Measurements from ENCODE around the gene CD34. TPM values are rescaled to one million over a fixed set of nuclear protein-coding genes. Genes with fewer than 3 reads are reported as not detected.
"Not testable (repeated sequence)": the region's sequence is repeated elsewhere in the genome, so short reads cannot be mapped to it uniquely, and the experiment has no call there.

CD34 gene
- total RNA-seq, 1 donor from 2014 or later, result 1.2 TPM

DNA sequence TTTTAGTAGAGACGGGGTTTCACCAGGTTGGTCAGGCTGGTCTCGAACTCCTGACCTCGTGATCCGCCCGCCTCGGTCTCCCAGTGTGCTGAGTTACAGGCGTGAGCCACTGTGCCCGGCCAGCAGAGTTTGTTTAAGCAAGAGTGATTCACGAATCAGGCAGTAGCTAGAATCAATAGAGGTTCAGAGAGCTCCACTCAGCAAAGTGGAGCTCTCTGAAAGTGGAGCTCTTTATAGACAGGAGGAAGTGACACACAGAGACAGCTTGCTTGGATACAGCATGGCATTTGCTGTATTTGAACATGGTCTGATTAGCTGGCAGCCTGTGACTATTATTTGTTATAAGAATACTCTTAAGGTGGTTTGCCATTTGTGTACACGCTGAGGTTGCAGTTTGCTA, 27.1 kb upstream of the CD34 start:
- Mint-ChIP-seq H3K36me3 (no peaks in the 10 kb centered on the region), H3K4me3 (no peak overlapping the region), H3K27me3 (ENCODE audit: low read depth) (peaks cover 42% of the 10 kb centered on the region), H3K27ac (no peak overlapping the region), H3K4me1 (no peaks in the 10 kb centered on the region), H3K9me3 (peaks cover 11% of the 10 kb centered on the region)
- DNase-seq (ENCODE audit: low spot score in 2 of 2, unreplicated experiment in 2 of 2), result no peak
- TF ChIP-seq, protein P1, sequence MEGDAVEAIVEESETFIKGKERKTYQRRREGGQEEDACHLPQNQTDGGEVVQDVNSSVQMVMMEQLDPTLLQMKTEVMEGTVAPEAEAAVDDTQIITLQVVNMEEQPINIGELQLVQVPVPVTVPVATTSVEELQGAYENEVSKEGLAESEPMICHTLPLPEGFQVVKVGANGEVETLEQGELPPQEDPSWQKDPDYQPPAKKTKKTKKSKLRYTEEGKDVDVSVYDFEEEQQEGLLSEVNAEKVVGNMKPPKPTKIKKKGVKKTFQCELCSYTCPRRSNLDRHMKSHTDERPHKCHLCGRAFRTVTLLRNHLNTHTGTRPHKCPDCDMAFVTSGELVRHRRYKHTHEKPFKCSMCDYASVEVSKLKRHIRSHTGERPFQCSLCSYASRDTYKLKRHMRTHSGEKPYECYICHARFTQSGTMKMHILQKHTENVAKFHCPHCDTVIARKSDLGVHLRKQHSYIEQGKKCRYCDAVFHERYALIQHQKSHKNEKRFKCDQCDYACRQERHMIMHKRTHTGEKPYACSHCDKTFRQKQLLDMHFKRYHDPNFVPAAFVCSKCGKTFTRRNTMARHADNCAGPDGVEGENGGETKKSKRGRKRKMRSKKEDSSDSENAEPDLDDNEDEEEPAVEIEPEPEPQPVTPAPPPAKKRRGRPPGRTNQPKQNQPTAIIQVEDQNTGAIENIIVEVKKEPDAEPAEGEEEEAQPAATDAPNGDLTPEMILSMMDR (IDR thresholded peaks at IDR 0.05; ENCODE audit: unreplicated experiment), result no peak

DNA sequence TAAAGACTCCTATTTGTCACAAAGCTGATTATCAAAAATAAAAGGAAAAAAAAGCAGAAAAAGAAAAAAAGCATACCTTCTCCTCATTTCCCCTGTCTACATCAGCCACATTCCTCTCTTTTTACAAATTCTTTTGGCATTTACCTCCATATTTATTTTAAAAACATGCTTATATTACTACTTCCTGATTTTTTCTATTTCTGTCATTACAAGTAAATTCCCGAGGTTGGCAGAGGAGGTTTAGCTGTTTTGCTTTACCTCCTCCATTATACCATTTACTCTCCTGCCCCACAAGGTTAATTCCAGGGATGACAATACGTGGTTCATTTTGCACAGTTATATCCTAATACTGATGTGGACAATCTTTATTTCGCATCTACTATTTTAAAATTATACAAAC, 26.3 kb upstream of the CD34 start:
- DNase-seq (ENCODE audit: low spot score in 2 of 2, unreplicated experiment in 2 of 2), result no peak
- peaks cover 39% of the 10 kb centered on the region for H3K27me3 Mint-ChIP-seq (ENCODE audit: low read depth)
- peaks cover 11% of the 10 kb centered on the region for H3K9me3 Mint-ChIP-seq
- H3K27ac Mint-ChIP-seq, result no peak overlapping the region
- H3K4me1 Mint-ChIP-seq, result no peaks in the 10 kb centered on the region
- no peaks in the 10 kb centered on the region for H3K36me3 Mint-ChIP-seq
- TF ChIP-seq, protein P1 (IDR thresholded peaks at IDR 0.05; ENCODE audit: unreplicated experiment), result no peak
- H3K4me3 Mint-ChIP-seq, result no peak overlapping the region

DNA sequence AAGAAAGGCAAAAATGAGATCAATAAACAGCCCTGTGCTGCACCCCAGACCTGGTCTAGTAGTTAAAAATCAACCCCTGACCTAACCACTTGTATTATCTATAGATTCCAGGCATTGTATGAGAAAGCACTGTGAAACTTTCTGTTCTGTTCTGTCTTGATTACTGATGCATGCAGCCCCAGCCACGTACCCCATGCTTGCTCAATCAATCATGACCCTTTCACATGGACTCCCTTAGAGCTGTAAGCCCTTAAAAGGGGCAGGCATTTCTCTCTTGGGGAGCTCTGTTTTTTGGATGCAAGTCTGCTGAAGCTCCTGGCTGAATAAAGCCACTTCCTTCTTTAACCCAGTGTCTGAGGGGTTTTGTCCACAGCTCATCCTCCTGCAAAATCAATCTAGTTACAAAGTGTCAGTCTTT, 24.2 kb upstream of the CD34 start:
- H3K4me3 Mint-ChIP-seq, result no peak overlapping the region
- TF ChIP-seq, protein P1 (IDR thresholded peaks at IDR 0.05; ENCODE audit: unreplicated experiment), result no peak
- no peak for DNase-seq (ENCODE audit: low spot score in 2 of 2, unreplicated experiment in 2 of 2)
- H3K9me3 Mint-ChIP-seq, result peaks cover 24% of the 10 kb centered on the region
- no peaks in the 10 kb centered on the region for H3K4me1 Mint-ChIP-seq
- no peak overlapping the region for H3K27ac Mint-ChIP-seq
- peaks cover 38% of the 10 kb centered on the region for H3K27me3 Mint-ChIP-seq (ENCODE audit: low read depth)
- no peaks in the 10 kb centered on the region for H3K36me3 Mint-ChIP-seq

DNA sequence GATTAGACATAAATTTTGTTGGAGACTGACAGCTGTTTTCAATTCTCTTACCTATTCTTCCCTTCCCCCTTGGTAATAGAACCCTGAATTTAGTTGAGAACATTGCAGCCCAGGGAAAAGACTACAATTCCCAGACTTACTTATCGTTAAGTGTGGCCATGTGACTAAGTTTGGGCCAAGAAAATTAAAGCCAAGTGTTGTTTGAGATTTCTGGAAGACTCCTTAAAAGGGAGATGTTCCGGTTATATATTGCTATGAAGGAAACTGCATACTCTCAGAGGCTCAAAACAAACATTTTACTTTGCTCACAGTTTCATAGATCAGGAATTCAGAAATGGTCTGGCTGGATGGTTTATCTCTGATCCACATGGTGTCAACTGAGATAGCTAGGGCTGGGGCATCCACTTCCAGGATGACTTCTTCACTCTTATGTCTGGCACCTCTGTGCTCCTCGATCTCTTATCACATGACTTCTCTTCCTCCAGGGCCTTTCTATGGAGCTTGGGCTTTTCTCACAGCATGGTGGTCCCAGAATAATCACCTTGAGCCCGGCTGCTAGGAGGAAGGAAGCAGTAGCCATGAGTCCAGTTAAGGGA, 22.4 kb upstream of the CD34 start:
- Mint-ChIP-seq H3K4me1 (no peaks in the 10 kb centered on the region), H3K27me3 (ENCODE audit: low read depth) (peaks cover 28% of the 10 kb centered on the region), H3K36me3 (no peaks in the 10 kb centered on the region), H3K9me3 (peaks cover 28% of the 10 kb centered on the region), H3K4me3 (no peak overlapping the region), H3K27ac (no peak overlapping the region)
- TF ChIP-seq, protein P1 (IDR thresholded peaks at IDR 0.05; ENCODE audit: unreplicated experiment), result no peak
- DNase-seq (ENCODE audit: low spot score in 2 of 2, unreplicated experiment in 2 of 2), result no peak

DNA sequence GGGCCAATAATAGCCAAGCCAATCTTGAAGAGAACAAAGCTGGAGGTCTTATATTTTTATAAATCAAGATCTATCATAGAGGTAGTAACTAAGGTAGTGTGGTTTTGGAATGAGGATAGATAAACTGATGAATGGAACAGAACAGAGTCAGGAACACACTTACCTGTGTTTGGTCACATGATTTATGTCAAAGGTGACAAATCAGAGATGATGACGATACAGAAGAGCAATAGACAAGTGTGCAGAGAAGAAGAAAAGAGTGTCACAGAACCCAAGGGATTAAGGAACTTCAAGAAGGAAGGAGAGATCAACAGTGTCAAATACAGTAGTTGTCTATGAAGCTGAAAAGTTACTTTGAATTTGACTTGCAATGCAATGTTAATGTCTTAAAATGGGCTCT, 16.1 kb upstream of the CD34 start:
- H3K36me3 Mint-ChIP-seq, result no peaks in the 10 kb centered on the region
- peaks cover 12% of the 10 kb centered on the region for H3K4me1 Mint-ChIP-seq
- TF ChIP-seq, protein P1 (IDR thresholded peaks at IDR 0.05; ENCODE audit: unreplicated experiment), result no peak
- H3K27me3 Mint-ChIP-seq (ENCODE audit: low read depth), result peaks cover 47% of the 10 kb centered on the region
- DNase-seq (ENCODE audit: low spot score in 2 of 2, unreplicated experiment in 2 of 2), result no peak
- H3K27ac Mint-ChIP-seq, result no peak overlapping the region
- H3K4me3 Mint-ChIP-seq, result no peak overlapping the region
- H3K9me3 Mint-ChIP-seq, result peaks cover 17% of the 10 kb centered on the region

DNA sequence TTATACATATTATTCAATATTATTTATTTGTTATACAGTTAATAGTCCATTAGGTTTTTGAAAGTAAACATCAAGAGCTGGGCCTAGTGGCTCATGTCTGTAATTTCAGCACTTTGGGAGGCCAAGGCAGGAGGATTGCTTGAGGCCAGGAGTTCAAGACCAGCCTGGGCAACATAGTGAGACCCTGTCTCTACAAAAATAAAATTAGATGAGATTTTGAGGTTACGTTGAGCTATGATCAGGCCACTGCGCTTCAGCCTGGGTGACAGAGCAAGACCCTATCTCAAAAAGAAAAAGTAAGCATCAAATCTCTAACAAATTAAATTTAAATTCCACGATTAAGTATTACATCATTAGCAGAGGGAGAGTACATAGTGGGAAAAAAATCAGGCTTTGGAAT, 15.0 kb upstream of the CD34 start:
- not testable (repeated sequence) for DNase-seq (ENCODE audit: low spot score in 2 of 2, unreplicated experiment in 2 of 2); H3K4me3 Mint-ChIP-seq; H3K27ac Mint-ChIP-seq; H3K36me3 Mint-ChIP-seq
- Mint-ChIP-seq H3K9me3 (peaks cover 12% of the 10 kb centered on the region), H3K4me1 (peaks cover 12% of the 10 kb centered on the region), H3K27me3 (ENCODE audit: low read depth) (peaks cover 47% of the 10 kb centered on the region)

All from mesothelial cell of epicardium (in vitro differentiated cells).